B cell (primary cell): ENCODE results near the gene SEPTIN7. TPM values are rescaled to one million over a fixed set of nuclear protein-coding genes. Genes with fewer than 3 reads are reported as not detected.

ENCODE experiments used
- ATAC-seq: fragments of 200-7000 bp; cut with Tn5 transposase; one replicate; pipeline ENCODE4 v1.10.0; 2021; ENCODE audit warnings: low read depth, mild to moderate bottlenecking, moderate number of reproducible peaks, moderate library complexity
- CTCF ChIA-PET: fragments of 350-600 bp; sonication (Branson Sonifier 250); formaldehyde crosslinking; loops from one replicate; lab custom pipeline; 2021; ENCODE audit warnings: antibody characterized with exemption, inconsistent platforms; lab: Charles Lee
- POLR2A ChIA-PET: fragments of 350-600 bp; sonication (Branson Sonifier 250); formaldehyde crosslinking; loops from one replicate; lab custom pipeline; 2021; ENCODE audit warnings: antibody characterized with exemption; lab: Charles Lee
- DNase-seq: peaks from one replicate; pipeline ENCODE4 v3.0.0; 2013
- H2AFZ ChIP-seq: 2 replicates; pipeline ENCODE4 v1.6.1; 2012; ENCODE audit warnings: mild to moderate bottlenecking, low read depth, low read length; ENCODE audit not compliant: insufficient read depth, poor library complexity, severe bottlenecking
- H3K27ac ChIP-seq, 2 donors: 1 replicate in 1 of 2; 2 replicates in 1 of 2; pipeline ENCODE4 v1.5.1; 2012 to 2013; ENCODE audit warnings: low read length in 2 of 2, mild to moderate bottlenecking in 2 of 2, moderate library complexity in 1 of 2
- H3K27me3 ChIP-seq, 4 experiments: fragments of 200-600 bp in 1 of 4; sonication (generic) in 1 of 4; replicated peaks in 1 of 4; 1 replicate in 2 of 4; 2 replicates in 2 of 4; pipeline versions ENCODE4 v1.6.1 to v1.7.0; 2013 to 2016; ENCODE audit warnings: low read length in 3 of 4, mild to moderate bottlenecking in 2 of 4, mixed read lengths in 1 of 4, moderate library complexity in 1 of 4; ENCODE audit not compliant: insufficient read depth in 4 of 4, control insufficient read depth in 3 of 4; ENCODE audit errors: control extremely low read depth in 1 of 4
- H3K36me3 ChIP-seq, 2 experiments: replicated peaks in 1 of 2; 1 replicate in 1 of 2; 2 replicates in 1 of 2; pipeline versions ENCODE4 v1.6.1 to v1.7.1; 2013; ENCODE audit warnings: low read length in 1 of 2; ENCODE audit not compliant: insufficient read depth in 2 of 2, control insufficient read depth in 1 of 2; ENCODE audit errors: control extremely low read depth in 1 of 2, extremely low read depth in 1 of 2
- H3K4me1 ChIP-seq, 2 donors: fragments of 200-600 bp in 1 of 2; sonication (generic) in 1 of 2; 1 replicate in 1 of 2; 2 replicates in 1 of 2; pipeline versions ENCODE4 v1.5.1 to v1.6.1; 2013 to 2017; ENCODE audit warnings: low read length in 2 of 2; ENCODE audit not compliant: control insufficient read depth in 2 of 2, insufficient read depth in 2 of 2
- H3K4me2 ChIP-seq: replicated peaks from 2 replicates; pipeline ENCODE3; 2012; ENCODE audit warnings: mild to moderate bottlenecking, low read depth, low read length; ENCODE audit not compliant: poor library complexity, severe bottlenecking
- H3K4me3 ChIP-seq, 5 experiments: fragments of 200-600 bp in 1 of 5; sonication (generic) in 1 of 5; 1 replicate in 3 of 5; 2 replicates in 2 of 5; pipeline versions ENCODE4 v1.5.1 to v1.7.0; 2011 to 2016; ENCODE audit warnings: low read length in 4 of 5, mild to moderate bottlenecking in 4 of 5, low read depth in 2 of 5, control low read depth in 1 of 5, moderate library complexity in 1 of 5; ENCODE audit not compliant: insufficient read depth in 1 of 5; ENCODE audit errors: control extremely low read depth in 1 of 5, extremely low read depth in 1 of 5
- H3K79me2 ChIP-seq: fragments of 200-600 bp; sonication (generic); one replicate; pipeline ENCODE4 v1.6.0; 2016; ENCODE audit warnings: low read length; ENCODE audit not compliant: control insufficient read depth, insufficient read depth
- H3K9ac ChIP-seq: fragments of 200-600 bp; sonication (generic); 2 replicates; pipeline ENCODE4 v1.6.1; 2017; ENCODE audit warnings: mild to moderate bottlenecking, low read length, moderate library complexity
- H3K9me3 ChIP-seq, 3 donors: one replicate each; pipeline versions ENCODE4 v1.6.1 to v1.7.1; 2013; ENCODE audit warnings: low read length in 2 of 3; ENCODE audit not compliant: control insufficient read depth in 2 of 3, insufficient read depth in 1 of 3; ENCODE audit errors: control extremely low read depth in 1 of 3
- H4K20me1 ChIP-seq: 2 replicates; pipeline ENCODE4 v1.6.0; 2012; ENCODE audit warnings: mild to moderate bottlenecking, low read length; ENCODE audit not compliant: insufficient read depth, control insufficient read depth, poor library complexity, severe bottlenecking
- H3K27ac Mint-ChIP-seq: one replicate; pipeline ENCODE4 v1.8.0; 2021; ENCODE audit warnings: mixed read lengths
- H3K27me3 Mint-ChIP-seq: one replicate; pipeline ENCODE4 v1.8.0; 2021; ENCODE audit warnings: mixed read lengths
- H3K4me1 Mint-ChIP-seq: one replicate; pipeline ENCODE4 v1.8.0; 2021; ENCODE audit warnings: mixed read lengths
- H3K4me3 Mint-ChIP-seq: one replicate; pipeline ENCODE4 v1.8.0; 2021; ENCODE audit warnings: mixed read lengths
- H3K9me3 Mint-ChIP-seq: one replicate; pipeline ENCODE4 v1.8.0; 2022; ENCODE audit warnings: mixed read lengths; ENCODE audit not compliant: insufficient read depth
- EZH2 ChIP-seq: IDR thresholded peaks from 2 replicates; pipeline ENCODE4 v1.6.1; 2012; ENCODE audit warnings: borderline replicate concordance, low read depth, mild to moderate bottlenecking, moderate library complexity, low read length; ENCODE audit not compliant: insufficient read depth, poor library complexity, severe bottlenecking
- whole genome bisulfite sequencing: methylation state at CpG from one replicate; pipeline ENCODE4 v1.1.5; 2013; ENCODE audit warnings: missing lambda C conversion rate; ENCODE audit not compliant: insufficient coverage; 5-methylcytosine and 5-hydroxymethylcytosine counted together
- intact Hi-C: fragments of 100-400 bp; cut with micrococcal nuclease; formaldehyde crosslinking; loops from one replicate; pipeline ENCODE4 v1.10.0; 2022
- polyA plus RNA-seq: library from polyadenylated mRNA; depleted of rRNA; stranded (reverse); fragments of >200 nt; gene quantifications from 2 replicates; pipeline ENCODE4 v1.2.3, GENCODE V29; 2012
- total RNA-seq, 2 donors: library from RNA; stranded (reverse); fragments of 120-200 nt in 1 of 2; gene quantifications; 1 replicate in 1 of 2; 2 replicates in 1 of 2; pipeline versions ENCODE4 v1.2.3 to v1.2.4, GENCODE V29; 2013 to 2022
- TF ChIP-seq, protein P1 (sequence below): fragments of 200-600 bp; IDR thresholded peaks from one replicate; pipeline ENCODE4 v1.8.0; 2022; ENCODE audit warnings: antibody characterized with exemption, mild to moderate bottlenecking

SEPTIN7 gene
- total and polyA plus RNA-seq, 2 donors (not counting 1 experiment from before 2014, with no cell fraction given), result 70.0 to 315 TPM

DNA sequence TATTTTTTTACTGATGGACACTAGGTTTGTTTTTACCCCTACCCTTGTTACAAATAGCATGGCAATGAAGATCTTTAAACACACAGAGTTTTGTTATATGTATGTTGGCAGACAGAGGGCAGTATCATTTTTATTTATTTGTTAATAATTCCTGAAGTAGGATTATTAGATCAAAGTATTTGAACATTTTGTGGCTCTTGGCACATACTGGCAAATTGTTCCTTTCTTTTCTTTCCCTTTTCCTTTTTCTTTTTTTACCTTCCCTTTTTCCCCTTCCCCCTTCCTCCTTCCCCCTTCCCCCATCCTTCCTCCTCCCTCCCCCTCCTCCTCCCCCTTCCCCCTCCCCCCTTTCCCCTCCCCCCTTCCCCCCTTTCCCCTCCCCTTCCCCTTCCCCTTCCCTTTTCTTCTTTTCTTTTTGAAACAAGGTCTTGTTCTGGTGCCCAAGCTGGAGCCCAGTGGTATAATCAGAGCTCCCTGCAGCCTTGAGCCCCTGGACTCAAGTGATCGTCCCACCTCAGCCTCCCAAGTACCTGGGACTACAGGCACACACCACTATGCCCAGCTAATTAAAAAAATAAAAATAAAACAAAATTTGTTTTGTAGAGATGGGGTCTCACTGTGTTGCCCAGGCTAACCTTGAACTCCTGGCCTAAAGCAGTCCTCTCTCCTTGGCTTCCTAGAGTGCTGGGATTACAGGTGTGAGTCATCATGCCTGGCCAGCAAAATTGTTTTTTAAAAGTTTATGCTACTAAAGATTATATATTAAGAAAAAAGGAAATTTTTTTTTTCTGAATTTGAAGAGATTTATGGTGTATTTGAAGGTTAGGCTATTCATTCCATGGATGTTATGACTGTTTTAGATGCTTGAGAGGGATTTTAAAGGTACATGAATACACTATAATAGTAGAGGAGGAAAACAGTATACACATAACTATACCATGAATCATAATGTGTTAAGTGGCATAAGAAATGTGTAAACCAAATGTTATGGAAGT lies 39.3 kb downstream of the SEPTIN7 start:
- Mint-ChIP-seq H3K4me1 (peaks cover 23% of the 10 kb centered on the region), H3K9me3 (no peaks in the 10 kb centered on the region), H3K4me3 (no peak overlapping the region), H3K27ac (no peak overlapping the region), H3K27me3 (no peaks in the 10 kb centered on the region)
- no peak overlapping the region for H2AFZ ChIP-seq
- peaks cover 8 to 42% of the 10 kb centered on the region in 2 experiments for H3K36me3 ChIP-seq
- H3K27me3 ChIP-seq, result no peaks in the 10 kb centered on the region
- TF ChIP-seq, protein P1, sequence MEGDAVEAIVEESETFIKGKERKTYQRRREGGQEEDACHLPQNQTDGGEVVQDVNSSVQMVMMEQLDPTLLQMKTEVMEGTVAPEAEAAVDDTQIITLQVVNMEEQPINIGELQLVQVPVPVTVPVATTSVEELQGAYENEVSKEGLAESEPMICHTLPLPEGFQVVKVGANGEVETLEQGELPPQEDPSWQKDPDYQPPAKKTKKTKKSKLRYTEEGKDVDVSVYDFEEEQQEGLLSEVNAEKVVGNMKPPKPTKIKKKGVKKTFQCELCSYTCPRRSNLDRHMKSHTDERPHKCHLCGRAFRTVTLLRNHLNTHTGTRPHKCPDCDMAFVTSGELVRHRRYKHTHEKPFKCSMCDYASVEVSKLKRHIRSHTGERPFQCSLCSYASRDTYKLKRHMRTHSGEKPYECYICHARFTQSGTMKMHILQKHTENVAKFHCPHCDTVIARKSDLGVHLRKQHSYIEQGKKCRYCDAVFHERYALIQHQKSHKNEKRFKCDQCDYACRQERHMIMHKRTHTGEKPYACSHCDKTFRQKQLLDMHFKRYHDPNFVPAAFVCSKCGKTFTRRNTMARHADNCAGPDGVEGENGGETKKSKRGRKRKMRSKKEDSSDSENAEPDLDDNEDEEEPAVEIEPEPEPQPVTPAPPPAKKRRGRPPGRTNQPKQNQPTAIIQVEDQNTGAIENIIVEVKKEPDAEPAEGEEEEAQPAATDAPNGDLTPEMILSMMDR, result no peak
- no peak for TF ChIP-seq EZH2
- ChIA-PET CTCF (interaction anchor here (0.9 to 1.4 kb wide), 3 partner anchors 15 to 183 kb away, joined by 3 to 4 read pairs (median 4); no protein-coding TSS in a partner anchor), POLR2A (no interaction called here)
- H4K20me1 ChIP-seq, result peaks cover 39% of the 10 kb centered on the region
- H3K4me2 ChIP-seq, result no peak overlapping the region
- peak overlapping the region in 1 of 2 donors; percentile 12 for H3K27ac ChIP-seq
- no peak overlapping the region for H3K4me3 ChIP-seq
- no peak for ATAC-seq
- peaks cover 94% of the 10 kb centered on the region for H3K79me2 ChIP-seq
- no peak overlapping the region for H3K9ac ChIP-seq
- peaks cover 0 to 4% (median 0%) of the 10 kb centered on the region in 3 donors for H3K9me3 ChIP-seq
- no peak for DNase-seq
- WGBS, result no CpG with 5 or more reads among the region's 1 CpG
- no peaks in the 10 kb centered on the region for H3K4me1 ChIP-seq
- intact Hi-C loops, result no loop called here
